ENCODE results near the gene VPS8.

DNA sequence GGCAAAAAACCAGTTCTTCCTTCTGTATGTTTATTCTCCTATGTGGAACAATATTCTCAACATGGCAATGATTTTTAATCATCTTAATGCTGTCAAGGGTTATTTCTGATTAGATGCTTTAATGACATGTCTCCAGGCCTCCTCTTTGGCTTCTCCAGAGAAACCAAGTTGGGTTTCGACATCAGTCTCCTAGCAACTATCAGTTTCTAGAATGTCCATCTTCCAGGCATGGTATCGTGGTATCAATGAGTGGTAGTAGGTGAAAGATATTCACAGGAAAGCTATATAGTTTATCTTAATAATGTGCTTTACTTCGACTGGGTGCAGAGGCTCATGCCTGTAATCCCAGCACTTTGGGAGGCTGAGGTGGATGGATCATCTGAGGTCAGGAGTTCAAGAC is 212.4 kb downstream of the VPS8 start:
- TF ChIP-seq, protein P1, sequence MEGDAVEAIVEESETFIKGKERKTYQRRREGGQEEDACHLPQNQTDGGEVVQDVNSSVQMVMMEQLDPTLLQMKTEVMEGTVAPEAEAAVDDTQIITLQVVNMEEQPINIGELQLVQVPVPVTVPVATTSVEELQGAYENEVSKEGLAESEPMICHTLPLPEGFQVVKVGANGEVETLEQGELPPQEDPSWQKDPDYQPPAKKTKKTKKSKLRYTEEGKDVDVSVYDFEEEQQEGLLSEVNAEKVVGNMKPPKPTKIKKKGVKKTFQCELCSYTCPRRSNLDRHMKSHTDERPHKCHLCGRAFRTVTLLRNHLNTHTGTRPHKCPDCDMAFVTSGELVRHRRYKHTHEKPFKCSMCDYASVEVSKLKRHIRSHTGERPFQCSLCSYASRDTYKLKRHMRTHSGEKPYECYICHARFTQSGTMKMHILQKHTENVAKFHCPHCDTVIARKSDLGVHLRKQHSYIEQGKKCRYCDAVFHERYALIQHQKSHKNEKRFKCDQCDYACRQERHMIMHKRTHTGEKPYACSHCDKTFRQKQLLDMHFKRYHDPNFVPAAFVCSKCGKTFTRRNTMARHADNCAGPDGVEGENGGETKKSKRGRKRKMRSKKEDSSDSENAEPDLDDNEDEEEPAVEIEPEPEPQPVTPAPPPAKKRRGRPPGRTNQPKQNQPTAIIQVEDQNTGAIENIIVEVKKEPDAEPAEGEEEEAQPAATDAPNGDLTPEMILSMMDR (IDR thresholded peaks at IDR 0.05), result no peak
- no peak for TF ChIP-seq SIN3A (IDR thresholded peaks at IDR 0.05; ENCODE audit: borderline replicate concordance, insufficient read depth, low read depth, low read length)
- TF ChIP-seq, protein P2, sequence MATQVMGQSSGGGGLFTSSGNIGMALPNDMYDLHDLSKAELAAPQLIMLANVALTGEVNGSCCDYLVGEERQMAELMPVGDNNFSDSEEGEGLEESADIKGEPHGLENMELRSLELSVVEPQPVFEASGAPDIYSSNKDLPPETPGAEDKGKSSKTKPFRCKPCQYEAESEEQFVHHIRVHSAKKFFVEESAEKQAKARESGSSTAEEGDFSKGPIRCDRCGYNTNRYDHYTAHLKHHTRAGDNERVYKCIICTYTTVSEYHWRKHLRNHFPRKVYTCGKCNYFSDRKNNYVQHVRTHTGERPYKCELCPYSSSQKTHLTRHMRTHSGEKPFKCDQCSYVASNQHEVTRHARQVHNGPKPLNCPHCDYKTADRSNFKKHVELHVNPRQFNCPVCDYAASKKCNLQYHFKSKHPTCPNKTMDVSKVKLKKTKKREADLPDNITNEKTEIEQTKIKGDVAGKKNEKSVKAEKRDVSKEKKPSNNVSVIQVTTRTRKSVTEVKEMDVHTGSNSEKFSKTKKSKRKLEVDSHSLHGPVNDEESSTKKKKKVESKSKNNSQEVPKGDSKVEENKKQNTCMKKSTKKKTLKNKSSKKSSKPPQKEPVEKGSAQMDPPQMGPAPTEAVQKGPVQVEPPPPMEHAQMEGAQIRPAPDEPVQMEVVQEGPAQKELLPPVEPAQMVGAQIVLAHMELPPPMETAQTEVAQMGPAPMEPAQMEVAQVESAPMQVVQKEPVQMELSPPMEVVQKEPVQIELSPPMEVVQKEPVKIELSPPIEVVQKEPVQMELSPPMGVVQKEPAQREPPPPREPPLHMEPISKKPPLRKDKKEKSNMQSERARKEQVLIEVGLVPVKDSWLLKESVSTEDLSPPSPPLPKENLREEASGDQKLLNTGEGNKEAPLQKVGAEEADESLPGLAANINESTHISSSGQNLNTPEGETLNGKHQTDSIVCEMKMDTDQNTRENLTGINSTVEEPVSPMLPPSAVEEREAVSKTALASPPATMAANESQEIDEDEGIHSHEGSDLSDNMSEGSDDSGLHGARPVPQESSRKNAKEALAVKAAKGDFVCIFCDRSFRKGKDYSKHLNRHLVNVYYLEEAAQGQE (IDR thresholded peaks at IDR 0.05; ENCODE audit: insufficient read depth in 1 of 2, low read depth in 2 of 2, low read length in 1 of 2), result no peak
- TF ChIP-seq POLR2AphosphoS5 (IDR thresholded peaks at IDR 0.05; ENCODE audit: low read depth, low read length), result no peak

Measured in Panc1 (cell line).